ENCODE measurements around the gene CAMK2D.

- TF ChIP-seq CTCF (IDR thresholded peaks at IDR 0.05) (no peak), POLR2A (IDR thresholded peaks at IDR 0.05) (no peak), POLR2AphosphoS5 (IDR thresholded peaks at IDR 0.05) (no peak)
Observed at GRCh38 chr4:113461281-113461680, 300.3 kb downstream of the CAMK2D start.

Data from sigmoid colon (tissue), 4 donors.